Neural cell (in vitro differentiated cells): Measurements from ENCODE around the gene CCDC88A. TPM values are rescaled to one million over a fixed set of nuclear protein-coding genes. Genes with fewer than 3 reads are reported as not detected.

Source experiments
- H2AFZ ChIP-seq: fragments of 200-600, 300-800 bp; sonication (generic), shearing (Covaris generic); 2 replicates; pipeline ENCODE4 v1.6.0; 2014; ENCODE audit warnings: low read depth, mild to moderate bottlenecking, antibody characterized with exemption, low read length, moderate library complexity
- H3F3A ChIP-seq: fragments of 200-600 bp; shearing (Covaris generic); 2 replicates; pipeline ENCODE4 v1.6.1; 2016; ENCODE audit warnings: mild to moderate bottlenecking, moderate library complexity, mixed read lengths, antibody characterized with exemption, low read length; ENCODE audit not compliant: insufficient read depth, poor library complexity, severe bottlenecking
- H3K27ac ChIP-seq: fragments of 200-600, 300-800 bp; sonication (generic), shearing (Covaris generic); 2 replicates; pipeline ENCODE4 v1.5.1; 2014; ENCODE audit warnings: mild to moderate bottlenecking, low read length, moderate library complexity
- H3K27me3 ChIP-seq: fragments of 300-800, 200-600 bp; sonication (generic), shearing (Covaris generic); 2 replicates; pipeline ENCODE4 v1.6.0; 2014; ENCODE audit warnings: mild to moderate bottlenecking, low read depth, low read length, moderate library complexity; ENCODE audit not compliant: insufficient read depth
- H3K36me3 ChIP-seq: fragments of 300-800, 200-600 bp; sonication (generic), shearing (Covaris generic); 2 replicates; pipeline ENCODE4 v1.5.1; 2014; ENCODE audit warnings: mild to moderate bottlenecking, antibody characterized with exemption, low read length, moderate library complexity; ENCODE audit not compliant: insufficient read depth
- H3K4me2 ChIP-seq: fragments of 300-800, 200-600 bp; sonication (generic), shearing (Covaris generic); 2 replicates; pipeline ENCODE4 v1.6.0; 2014; ENCODE audit warnings: mild to moderate bottlenecking, low read length
- H3K4me3 ChIP-seq: fragments of 300-800, 200-600 bp; sonication (generic), shearing (Covaris generic); 2 replicates; pipeline ENCODE4 v1.5.1; 2014; ENCODE audit warnings: mild to moderate bottlenecking, low read length, moderate library complexity
- H3K79me2 ChIP-seq: fragments of 200-600 bp; shearing (Covaris generic); replicated peaks from 2 replicates; pipeline ENCODE4 v1.6.0; 2014; ENCODE audit warnings: mild to moderate bottlenecking, low read length, moderate library complexity; ENCODE audit not compliant: insufficient read depth
- H3K9ac ChIP-seq: fragments of 300-800, 200-600 bp; sonication (generic), shearing (Covaris generic); 2 replicates; pipeline ENCODE4 v1.6.1; 2016; ENCODE audit warnings: mild to moderate bottlenecking, low read length, mixed read lengths
- H3K9me2 ChIP-seq: fragments of 200-600 bp; shearing (Covaris generic); 2 replicates; pipeline ENCODE4 v1.6.1; 2016; ENCODE audit warnings: mild to moderate bottlenecking, low read length, mixed read lengths; ENCODE audit not compliant: insufficient read depth
- H3K9me3 ChIP-seq: fragments of 200-600, 300-800 bp; sonication (generic), shearing (Covaris generic); 2 replicates; pipeline ENCODE4 v1.6.1; 2016; ENCODE audit warnings: mild to moderate bottlenecking, mixed run types, low read length, moderate library complexity, mixed read lengths
- H4K20me1 ChIP-seq: fragments of 200-600 bp; shearing (Covaris generic); 2 replicates; pipeline ENCODE4 v1.6.1; 2016; ENCODE audit warnings: mild to moderate bottlenecking, mixed run types; ENCODE audit not compliant: insufficient read depth
- CTCF ChIP-seq: fragments of 450-650 bp; IDR thresholded peaks from 2 replicates; pipeline ENCODE4 v1.5.1; 2014; ENCODE audit warnings: antibody characterized with exemption, mild to moderate bottlenecking, moderate library complexity; ENCODE audit not compliant: poor library complexity, severe bottlenecking
- EP300 ChIP-seq: fragments of 450-650 bp; conservative IDR thresholded peaks from 2 replicates; pipeline ENCODE4 v1.6.1; 2014; ENCODE audit warnings: antibody characterized with exemption, mild to moderate bottlenecking, moderate library complexity; ENCODE audit not compliant: poor library complexity, severe bottlenecking
- EZH2 ChIP-seq: fragments of 200-600, 300-800 bp; shearing (Covaris generic), sonication (generic); IDR thresholded peaks from 2 replicates; pipeline ENCODE4 v1.6.1; 2014; ENCODE audit warnings: antibody characterized with exemption, low read length, borderline replicate concordance, mild to moderate bottlenecking; ENCODE audit not compliant: insufficient read depth, poor library complexity, severe bottlenecking
- MXI1 ChIP-seq: fragments of 450-650 bp; conservative IDR thresholded peaks from 2 replicates; pipeline ENCODE4 v1.6.1; 2014; ENCODE audit warnings: antibody characterized with exemption, mild to moderate bottlenecking; ENCODE audit not compliant: poor library complexity, severe bottlenecking
- POLR2AphosphoS5 ChIP-seq: IDR thresholded peaks from 2 replicates; pipeline ENCODE4 v1.6.1; 2012
- RAD21 ChIP-seq: fragments of 450-650 bp; conservative IDR thresholded peaks from 2 replicates; pipeline ENCODE4 v1.6.1; 2014; ENCODE audit warnings: antibody characterized with exemption, mild to moderate bottlenecking, moderate library complexity
- REST ChIP-seq: IDR thresholded peaks from 2 replicates; pipeline ENCODE4 v1.6.1; 2012; ENCODE audit warnings: borderline replicate concordance
- SMC3 ChIP-seq: fragments of 450-650 bp; conservative IDR thresholded peaks from 2 replicates; pipeline ENCODE4 v1.6.1; 2014; ENCODE audit warnings: antibody characterized with exemption, mild to moderate bottlenecking, moderate library complexity; ENCODE audit not compliant: poor library complexity
- TAF1 ChIP-seq: IDR thresholded peaks from 2 replicates; pipeline ENCODE4 v1.6.1; 2012; ENCODE audit warnings: low read depth
- polyA plus RNA-seq: library from polyadenylated mRNA; depleted of rRNA; stranded (reverse); fragments of >200 nt; gene quantifications from 2 replicates; pipeline ENCODE4 v1.2.3, GENCODE V29; 2014

CCDC88A gene
- polyA plus RNA-seq, 1 donor from 2014 or later: 224 TPM

GRCh38 chr2:55419233-55419678 is 400 bp downstream of the CCDC88A start:
- Histone ChIP-seq H3K36me3 (no peaks in the 10 kb centered on the region), H3K9me2 (no peaks in the 10 kb centered on the region), H3F3A (peaks cover 8% of the 10 kb centered on the region), H3K79me2 (peaks cover 46% of the 10 kb centered on the region), H4K20me1 (no peaks in the 10 kb centered on the region), H3K9me3 (no peaks in the 10 kb centered on the region), H2AFZ (peak overlapping the region; percentile 86), H3K4me2 (peak overlapping the region; percentile 92), H3K9ac (peak overlapping the region; percentile 95), H3K4me3 (peak overlapping the region; percentile 75), H3K27ac (peak overlapping the region; percentile 96), H3K27me3 (no peaks in the 10 kb centered on the region)
- no peak for TF ChIP-seq EP300

- no peak for TF ChIP-seq EP300
- peak; percentile 1 for TF ChIP-seq POLR2AphosphoS5
- peak overlapping the region; percentile 75 for H3K4me3 ChIP-seq
- H3K9ac ChIP-seq: peak overlapping the region; percentile 95
- H3K9me3 ChIP-seq: no peaks in the 10 kb centered on the region
- H3F3A ChIP-seq: peaks cover 8% of the 10 kb centered on the region
- H4K20me1 ChIP-seq: no peaks in the 10 kb centered on the region
- H3K27ac ChIP-seq: peak overlapping the region; percentile 96
- no peaks in the 10 kb centered on the region for H3K9me2 ChIP-seq
- H3K27me3 ChIP-seq: no peaks in the 10 kb centered on the region
- H3K79me2 ChIP-seq: peaks cover 52% of the 10 kb centered on the region
- peak overlapping the region; percentile 92 for H3K4me2 ChIP-seq
- peak overlapping the region; percentile 86 for H2AFZ ChIP-seq
- no peaks in the 10 kb centered on the region for H3K36me3 ChIP-seq
Observed at GRCh38 chr2:55418512-55419232, 984 bp downstream of the CCDC88A start.

- no peaks in the 10 kb centered on the region for H3K27me3 ChIP-seq
- no peaks in the 10 kb centered on the region for H3K9me2 ChIP-seq
- no peak for TF ChIP-seq EZH2
- TF ChIP-seq MXI1: no peak
- TF ChIP-seq CTCF: no peak
- TF ChIP-seq TAF1: no peak
- TF ChIP-seq POLR2AphosphoS5: no peak
- no peak for TF ChIP-seq RAD21
- no peak for TF ChIP-seq SMC3
- no peak for TF ChIP-seq REST
- no peak for TF ChIP-seq EP300
- H3K9ac ChIP-seq: peak overlapping the region; percentile 95
- H3F3A ChIP-seq: peaks cover 8% of the 10 kb centered on the region
- H3K4me3 ChIP-seq: peak overlapping the region; percentile 75
- H4K20me1 ChIP-seq: no peaks in the 10 kb centered on the region
- peaks cover 58% of the 10 kb centered on the region for H3K79me2 ChIP-seq
- H3K9me3 ChIP-seq: no peaks in the 10 kb centered on the region
- peak overlapping the region; percentile 96 for H3K27ac ChIP-seq
- peak overlapping the region; percentile 92 for H3K4me2 ChIP-seq
- H2AFZ ChIP-seq: no peak overlapping the region
- H3K36me3 ChIP-seq: no peaks in the 10 kb centered on the region
Observed at GRCh38 chr2:55418072-55418471, 1.6 kb downstream of the CCDC88A start.
